ENCODE data around the gene SVOP.

SVOP gene

DNA sequence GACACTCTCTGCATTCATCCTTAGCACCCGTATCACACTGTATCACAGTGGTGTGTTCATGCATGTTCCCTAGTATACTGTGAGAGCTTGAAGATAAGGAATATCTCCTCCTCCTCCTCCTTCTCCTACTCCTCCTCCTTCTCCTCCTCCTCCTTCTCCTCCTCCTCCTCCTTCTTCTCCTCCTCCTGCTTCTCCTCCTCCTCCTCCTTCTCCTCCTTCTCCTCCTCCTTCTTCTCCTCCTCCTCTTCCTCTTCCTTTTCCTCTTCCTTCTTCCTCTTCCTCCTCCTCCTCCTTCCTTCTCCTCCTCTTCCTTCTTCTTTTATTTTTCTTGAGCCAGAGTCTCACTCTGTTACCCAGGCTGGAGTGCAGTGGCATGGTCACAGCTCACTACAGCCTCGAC is 113.9 kb downstream of the SVOP start:
- Mint-ChIP-seq H3K9me3 (no peaks in the 10 kb centered on the region), H3K36me3 (no peaks in the 10 kb centered on the region), H3K27me3 (peaks cover 6% of the 10 kb centered on the region), H3K4me1 (no peaks in the 10 kb centered on the region), H3K27ac (no peak overlapping the region), H3K4me3 (no peak overlapping the region)

GRCh38 chr12:108905725-108906124 is 115.1 kb downstream of the SVOP start:
- H3K27ac Mint-ChIP-seq: no peak overlapping the region
- H3K4me1 Mint-ChIP-seq: no peaks in the 10 kb centered on the region
- H3K36me3 Mint-ChIP-seq: no peaks in the 10 kb centered on the region
- no peaks in the 10 kb centered on the region for H3K9me3 Mint-ChIP-seq
- H3K4me3 Mint-ChIP-seq: no peak overlapping the region
- H3K27me3 Mint-ChIP-seq: peaks cover 6% of the 10 kb centered on the region

DNA sequence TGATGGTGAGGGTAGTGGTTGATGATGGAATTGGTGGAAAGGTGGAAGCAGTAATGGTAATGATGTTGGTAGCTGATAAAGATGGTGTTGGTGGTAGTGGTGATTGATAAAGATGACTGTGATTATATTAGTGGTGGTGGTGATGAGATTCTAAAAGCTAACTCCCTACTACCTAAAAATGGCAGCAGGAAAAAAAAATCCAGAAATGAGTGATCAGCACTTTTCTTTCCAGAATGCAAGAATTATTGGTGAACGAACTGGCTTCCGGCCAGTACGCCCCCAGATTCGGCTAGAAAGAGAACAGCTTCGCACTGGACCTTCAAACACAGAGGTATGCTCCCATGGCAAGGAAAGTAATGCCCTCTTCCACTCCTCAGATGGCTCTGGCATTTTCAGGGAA is 121.7 kb downstream of the SVOP start:
- peaks cover 5% of the 10 kb centered on the region for H3K27me3 Mint-ChIP-seq
- no peak overlapping the region for H3K4me3 Mint-ChIP-seq
- no peaks in the 10 kb centered on the region for H3K9me3 Mint-ChIP-seq
- H3K27ac Mint-ChIP-seq: no peak overlapping the region
- H3K4me1 Mint-ChIP-seq: no peaks in the 10 kb centered on the region
- no peaks in the 10 kb centered on the region for H3K36me3 Mint-ChIP-seq

DNA sequence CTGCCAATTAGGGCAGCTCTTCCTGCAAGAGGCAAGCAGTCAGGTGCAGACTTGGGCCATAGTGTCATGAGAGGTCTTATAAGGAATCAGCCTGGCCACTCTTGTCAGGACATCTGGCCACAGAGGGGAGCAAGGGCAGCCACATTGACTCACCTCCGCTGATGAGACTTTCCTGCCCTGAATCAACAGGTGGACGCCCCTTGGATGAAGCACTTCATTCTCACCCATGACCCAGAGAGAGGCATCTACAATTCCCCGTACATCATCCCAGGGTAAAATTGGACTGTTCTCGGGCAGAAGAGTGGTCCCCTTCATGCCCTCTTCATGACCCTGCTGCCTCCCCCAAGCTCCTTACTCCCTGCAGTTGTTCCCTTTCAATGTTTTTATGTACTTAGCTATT is 124.1 kb downstream of the SVOP start:
- no peaks in the 10 kb centered on the region for H3K4me1 Mint-ChIP-seq
- H3K27me3 Mint-ChIP-seq: peaks cover 5% of the 10 kb centered on the region
- H3K4me3 Mint-ChIP-seq: no peak overlapping the region
- H3K9me3 Mint-ChIP-seq: no peaks in the 10 kb centered on the region
- H3K27ac Mint-ChIP-seq: no peak overlapping the region
- no peaks in the 10 kb centered on the region for H3K36me3 Mint-ChIP-seq

- Mint-ChIP-seq H3K27ac (no peak overlapping the region), H3K27me3 (peaks cover 5% of the 10 kb centered on the region), H3K4me1 (no peaks in the 10 kb centered on the region), H3K4me3 (no peak overlapping the region), H3K9me3 (no peaks in the 10 kb centered on the region), H3K36me3 (no peaks in the 10 kb centered on the region)
These were observed 124.5 kb downstream of the SVOP start for GRCh38 chr12:108896336-108896735.

DNA sequence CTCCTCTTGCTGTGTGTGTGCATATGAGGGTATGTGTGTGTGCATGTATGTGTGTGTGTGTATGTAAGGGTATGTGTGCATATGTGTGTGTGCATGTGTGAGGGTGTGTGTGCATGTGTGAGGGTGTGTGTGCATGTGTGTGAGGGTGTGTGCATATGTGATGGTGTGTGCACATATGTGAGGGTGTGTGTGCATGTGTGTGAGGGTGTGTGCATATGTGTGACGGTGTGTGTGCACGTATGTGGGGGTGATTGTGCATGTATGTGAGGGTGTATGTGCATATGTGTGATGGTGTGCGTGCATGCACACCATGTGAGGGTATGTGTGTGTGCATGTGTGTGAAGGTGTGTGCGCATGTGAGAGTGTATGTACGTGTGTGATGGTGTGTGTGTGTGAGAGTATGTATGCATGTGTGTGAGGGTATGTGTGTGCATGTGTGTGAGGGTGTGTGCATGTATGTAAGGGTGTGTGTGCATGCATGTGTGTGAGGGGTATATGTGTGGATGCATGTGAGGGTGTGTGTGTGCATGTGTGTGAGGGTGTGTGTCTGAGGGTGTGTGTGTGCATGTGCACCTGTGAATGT is 125.6 kb downstream of the SVOP start:
- H3K9me3 Mint-ChIP-seq: no peaks in the 10 kb centered on the region
- H3K4me1 Mint-ChIP-seq: no peaks in the 10 kb centered on the region
- H3K27ac Mint-ChIP-seq: no peak overlapping the region
- peaks cover 1% of the 10 kb centered on the region for H3K36me3 Mint-ChIP-seq
- no peak overlapping the region for H3K4me3 Mint-ChIP-seq
- H3K27me3 Mint-ChIP-seq: peaks cover 3% of the 10 kb centered on the region

DNA sequence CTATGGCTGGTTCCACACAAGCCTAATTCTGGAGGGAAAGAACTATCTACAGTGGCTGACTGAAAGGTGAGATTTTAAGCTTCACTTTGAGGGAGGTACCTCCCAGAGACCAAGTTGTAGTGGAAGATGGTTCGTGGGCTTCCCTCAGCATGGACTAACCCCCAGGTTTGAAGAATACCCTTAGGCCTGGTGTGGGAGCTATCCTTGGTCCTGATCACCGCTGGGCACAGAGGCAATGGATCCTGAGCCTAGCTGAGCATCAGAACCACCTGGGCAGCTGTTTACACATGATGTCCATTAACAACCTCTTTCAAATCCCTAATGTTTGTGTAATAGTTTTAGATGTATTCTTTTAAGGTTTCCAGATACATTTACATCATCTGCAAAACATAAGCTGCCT is 130.7 kb downstream of the SVOP start:
- no peak overlapping the region for H3K27ac Mint-ChIP-seq
- H3K4me1 Mint-ChIP-seq: no peaks in the 10 kb centered on the region
- no peak overlapping the region for H3K4me3 Mint-ChIP-seq
- no peaks in the 10 kb centered on the region for H3K27me3 Mint-ChIP-seq
- H3K9me3 Mint-ChIP-seq: no peaks in the 10 kb centered on the region
- H3K36me3 Mint-ChIP-seq: peaks cover 1% of the 10 kb centered on the region

GRCh38 chr12:108888031-108888430 is 132.8 kb downstream of the SVOP start:
- Mint-ChIP-seq H3K27ac (no peak overlapping the region), H3K4me3 (no peak overlapping the region), H3K4me1 (no peaks in the 10 kb centered on the region)

DNA sequence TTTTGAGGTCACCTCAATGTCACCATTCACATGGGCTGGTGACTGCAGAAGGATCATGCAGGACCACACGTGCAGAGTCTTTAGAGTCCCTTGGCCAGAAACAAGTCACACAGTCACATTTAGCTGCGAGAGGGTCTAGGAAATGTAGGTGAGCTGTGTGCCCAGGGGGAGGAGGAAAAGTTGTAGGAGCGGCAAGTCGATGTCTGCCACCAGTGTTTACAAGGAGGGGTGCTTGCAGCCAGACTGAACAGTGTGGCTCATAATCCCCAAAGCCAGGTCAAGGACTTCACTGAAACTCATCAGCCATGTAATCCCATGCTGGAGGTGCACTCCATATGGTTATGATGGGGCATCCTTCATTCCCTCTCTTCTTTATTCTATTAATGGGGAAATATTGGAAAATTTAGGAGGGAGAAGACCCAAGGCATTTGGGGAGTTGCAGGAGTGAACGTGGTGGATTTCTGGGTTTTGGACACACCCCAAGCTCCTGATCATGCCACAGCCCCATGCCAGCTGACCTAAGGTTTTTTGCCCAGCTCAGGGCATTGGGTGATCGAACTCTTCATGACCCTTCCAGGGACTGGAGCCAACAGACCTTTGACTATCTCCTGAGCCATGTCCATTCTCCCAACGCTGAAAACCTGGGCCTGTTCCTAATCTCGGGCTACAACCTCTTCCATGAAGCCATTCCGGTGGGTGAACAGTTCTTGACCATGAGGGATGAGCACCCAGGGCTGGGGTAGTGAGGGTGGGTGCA is 133.8 kb downstream of the SVOP start:
- no peaks in the 10 kb centered on the region for H3K9me3 Mint-ChIP-seq
- H3K36me3 Mint-ChIP-seq: peaks cover 1% of the 10 kb centered on the region
- no peak overlapping the region for H3K4me3 Mint-ChIP-seq
- H3K4me1 Mint-ChIP-seq: no peaks in the 10 kb centered on the region
- H3K27me3 Mint-ChIP-seq: no peaks in the 10 kb centered on the region
- no peak overlapping the region for H3K27ac Mint-ChIP-seq

More at GRCh38 chr12:108888031-108888430, 132.8 kb downstream of the SVOP start:
- no peaks in the 10 kb centered on the region for H3K9me3 Mint-ChIP-seq
- H3K27me3 Mint-ChIP-seq: no peaks in the 10 kb centered on the region
- peaks cover 1% of the 10 kb centered on the region for H3K36me3 Mint-ChIP-seq

- Mint-ChIP-seq H3K36me3 (no peaks in the 10 kb centered on the region), H3K4me1 (no peaks in the 10 kb centered on the region), H3K27ac (no peak overlapping the region), H3K4me3 (no peak overlapping the region), H3K27me3 (no peaks in the 10 kb centered on the region), H3K9me3 (no peaks in the 10 kb centered on the region)
These were observed 136.5 kb downstream of the SVOP start for GRCh38 chr12:108884116-108885012.

DNA sequence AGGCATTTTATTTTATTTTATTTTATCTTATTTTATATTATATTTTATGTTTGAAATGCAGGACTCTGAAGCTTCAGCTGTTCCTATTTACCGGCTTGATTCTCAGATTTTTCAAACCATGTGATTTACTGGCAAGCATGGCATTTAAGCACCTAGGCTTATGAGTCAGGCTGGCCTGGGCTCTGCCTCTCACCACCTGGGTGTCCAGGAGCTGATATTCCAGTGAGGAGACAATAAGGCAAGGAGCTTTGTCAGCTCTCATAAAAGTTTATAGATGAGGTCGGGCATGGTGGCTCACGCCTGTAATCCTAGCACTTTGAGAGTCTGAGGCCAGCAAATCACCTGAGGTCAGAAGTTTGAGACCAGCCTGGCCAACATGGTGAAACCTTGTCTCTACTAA is 138.9 kb downstream of the SVOP start:
- Mint-ChIP-seq H3K36me3 (no peaks in the 10 kb centered on the region), H3K27ac (no peak overlapping the region), H3K27me3 (no peaks in the 10 kb centered on the region)

GRCh38 chr12:108879615-108880254 is 141.1 kb downstream of the SVOP start, which contains the start of gene DAO:
Gene DAO (plus strand): TSS chr12:108880092. CDS start chr12:108885007, 4,915 bp downstream.
- H3K27me3 Mint-ChIP-seq: no peaks in the 10 kb centered on the region
- no peak within 1 kb of the TSS for H3K4me3 Mint-ChIP-seq
- no peaks in the 10 kb centered on the region for H3K36me3 Mint-ChIP-seq
- H3K9me3 Mint-ChIP-seq: no peaks in the 10 kb centered on the region
- H3K4me1 Mint-ChIP-seq: no peaks in the 10 kb centered on the region
- H3K27ac Mint-ChIP-seq: no peak within 1 kb of the TSS

More for the DNA sequence above, 138.9 kb downstream of the SVOP start:
- Mint-ChIP-seq H3K4me3 (no peak overlapping the region), H3K9me3 (no peaks in the 10 kb centered on the region), H3K4me1 (no peaks in the 10 kb centered on the region)

GRCh38 chr12:108876550-108876949 is 144.3 kb downstream of the SVOP start:
- Mint-ChIP-seq H3K4me1 (no peaks in the 10 kb centered on the region), H3K36me3 (no peaks in the 10 kb centered on the region), H3K27ac (no peak overlapping the region), H3K9me3 (no peaks in the 10 kb centered on the region), H3K4me3 (no peak overlapping the region), H3K27me3 (no peaks in the 10 kb centered on the region)

DNA sequence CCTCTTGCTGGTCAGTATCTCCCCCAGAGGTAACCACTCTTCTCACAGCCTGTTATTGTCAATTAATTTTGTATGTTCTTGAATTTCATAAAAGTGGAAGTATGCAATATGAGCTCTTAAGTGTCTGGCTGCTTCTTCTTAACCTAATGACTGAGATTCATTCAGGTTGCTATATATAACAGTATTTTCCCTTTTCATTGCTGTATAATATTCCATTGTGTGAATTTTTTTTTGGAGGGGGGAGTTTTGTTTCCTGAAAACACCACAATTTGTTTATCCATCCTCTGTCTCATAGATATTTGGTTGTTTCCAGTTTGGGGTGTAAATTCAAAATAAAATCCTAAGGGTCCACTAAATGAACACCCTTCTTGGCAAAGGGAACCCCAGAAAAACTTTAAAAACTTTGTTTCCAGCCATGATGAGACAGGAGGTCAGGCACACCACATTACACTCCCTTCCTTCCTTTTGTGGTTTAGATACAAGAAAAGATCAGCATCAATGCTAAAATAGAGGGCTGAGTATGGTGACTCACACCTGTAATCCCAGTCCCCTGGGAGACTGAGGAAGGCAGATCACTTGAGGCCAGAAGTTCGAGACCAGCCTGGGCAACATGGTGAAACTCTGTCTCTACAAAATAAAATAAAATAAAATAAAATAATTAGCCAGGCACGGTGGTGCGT is 145.0 kb downstream of the SVOP start:
- no peak overlapping the region for H3K27ac Mint-ChIP-seq

GRCh38 chr12:108875280-108875679 is 145.6 kb downstream of the SVOP start:
- Mint-ChIP-seq H3K27ac (no peak overlapping the region), H3K9me3 (no peaks in the 10 kb centered on the region), H3K4me1 (no peaks in the 10 kb centered on the region), H3K4me3 (no peak overlapping the region), H3K27me3 (no peaks in the 10 kb centered on the region), H3K36me3 (no peaks in the 10 kb centered on the region)

More for the DNA sequence above, 145.0 kb downstream of the SVOP start:
- no peaks in the 10 kb centered on the region for H3K27me3 Mint-ChIP-seq
- H3K9me3 Mint-ChIP-seq: no peaks in the 10 kb centered on the region
- H3K36me3 Mint-ChIP-seq: no peaks in the 10 kb centered on the region
- H3K4me3 Mint-ChIP-seq: no peak overlapping the region
- no peaks in the 10 kb centered on the region for H3K4me1 Mint-ChIP-seq

Measured in activated naive CD4-positive, alpha-beta T cell treated with anti-CD3 and anti-CD28 coated beads, Interleukin-2, amount 50 U/mL, for 24 hours (primary cell).